Measurements from ENCODE around the gene RASIP1.

DNA sequence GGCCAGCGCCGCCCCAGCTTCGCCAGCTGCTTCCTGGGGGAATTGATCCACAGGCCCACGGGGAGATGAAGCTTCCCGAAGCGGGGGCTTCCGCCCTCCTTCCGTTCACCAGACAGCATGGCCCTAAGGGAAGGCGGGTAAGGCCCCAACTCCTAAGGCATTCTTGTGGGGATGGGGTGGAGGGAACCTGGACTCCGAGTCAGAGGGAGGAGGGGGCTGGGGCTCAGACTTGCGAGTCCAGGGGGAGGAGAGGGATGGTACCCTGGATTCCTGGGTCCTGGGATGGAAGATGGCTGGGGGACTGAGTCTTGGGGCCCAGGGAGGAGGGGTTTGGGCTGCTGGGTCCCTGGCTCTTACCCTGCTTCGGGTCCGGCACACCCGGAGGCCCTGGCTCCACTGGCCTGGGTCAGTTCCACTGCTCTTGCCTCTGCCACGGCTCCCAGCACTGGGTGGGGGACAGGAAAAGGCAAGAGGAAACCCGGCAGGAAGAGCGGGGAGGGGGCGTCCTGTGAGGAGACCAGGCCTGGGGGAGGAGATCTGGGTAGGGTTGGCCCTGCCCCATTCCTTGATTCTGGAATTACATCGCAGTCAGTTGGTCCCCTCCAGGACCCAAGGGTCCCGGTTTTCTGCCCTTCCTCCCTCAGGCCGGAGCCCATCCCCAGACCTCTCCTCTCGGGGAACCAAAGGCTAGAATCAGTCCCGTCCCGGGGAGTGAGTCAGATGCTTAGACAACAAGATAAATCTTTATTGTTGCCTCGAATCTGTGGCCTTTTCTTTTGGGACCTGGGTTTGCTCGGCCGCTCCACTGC, at the start of gene RASIP1:
- TF ChIP-seq, protein P1, sequence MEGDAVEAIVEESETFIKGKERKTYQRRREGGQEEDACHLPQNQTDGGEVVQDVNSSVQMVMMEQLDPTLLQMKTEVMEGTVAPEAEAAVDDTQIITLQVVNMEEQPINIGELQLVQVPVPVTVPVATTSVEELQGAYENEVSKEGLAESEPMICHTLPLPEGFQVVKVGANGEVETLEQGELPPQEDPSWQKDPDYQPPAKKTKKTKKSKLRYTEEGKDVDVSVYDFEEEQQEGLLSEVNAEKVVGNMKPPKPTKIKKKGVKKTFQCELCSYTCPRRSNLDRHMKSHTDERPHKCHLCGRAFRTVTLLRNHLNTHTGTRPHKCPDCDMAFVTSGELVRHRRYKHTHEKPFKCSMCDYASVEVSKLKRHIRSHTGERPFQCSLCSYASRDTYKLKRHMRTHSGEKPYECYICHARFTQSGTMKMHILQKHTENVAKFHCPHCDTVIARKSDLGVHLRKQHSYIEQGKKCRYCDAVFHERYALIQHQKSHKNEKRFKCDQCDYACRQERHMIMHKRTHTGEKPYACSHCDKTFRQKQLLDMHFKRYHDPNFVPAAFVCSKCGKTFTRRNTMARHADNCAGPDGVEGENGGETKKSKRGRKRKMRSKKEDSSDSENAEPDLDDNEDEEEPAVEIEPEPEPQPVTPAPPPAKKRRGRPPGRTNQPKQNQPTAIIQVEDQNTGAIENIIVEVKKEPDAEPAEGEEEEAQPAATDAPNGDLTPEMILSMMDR (IDR thresholded peaks at IDR 0.05), result no peak
- peak; percentile 21 to 29 for TF ChIP-seq POLR2A (IDR thresholded peaks at IDR 0.05)

Data from uterus (tissue), 2 donors.